Glomerular visceral epithelial cell (primary cell): ENCODE measurements around the gene IRAK4.

Source experiments
- DNase-seq: peaks from one replicate; pipeline ENCODE4 v3.0.0-alpha.2; 2016; ENCODE audit errors: extremely low spot score

The IRAK4 gene

DNA sequence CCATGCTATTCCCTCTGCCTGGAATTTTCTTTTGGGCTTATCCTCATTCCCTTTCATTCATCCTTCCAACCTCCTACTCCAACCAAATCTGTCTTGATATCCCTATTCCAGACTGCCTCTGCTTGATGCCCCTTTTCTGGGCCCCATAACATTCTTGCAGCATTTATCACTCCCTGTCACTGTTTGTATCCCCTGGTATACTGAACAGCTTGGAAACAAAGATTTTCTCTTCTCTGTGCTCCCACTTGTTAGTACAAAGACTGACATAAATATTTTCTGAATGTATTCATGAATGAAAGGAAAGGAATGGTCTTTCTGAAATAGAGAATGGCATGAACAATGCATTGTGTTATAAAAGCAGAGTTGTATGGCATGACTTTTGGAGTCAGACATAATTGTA is 7.5 kb downstream of the IRAK4 start:
- DNase-seq = no peak

DNA sequence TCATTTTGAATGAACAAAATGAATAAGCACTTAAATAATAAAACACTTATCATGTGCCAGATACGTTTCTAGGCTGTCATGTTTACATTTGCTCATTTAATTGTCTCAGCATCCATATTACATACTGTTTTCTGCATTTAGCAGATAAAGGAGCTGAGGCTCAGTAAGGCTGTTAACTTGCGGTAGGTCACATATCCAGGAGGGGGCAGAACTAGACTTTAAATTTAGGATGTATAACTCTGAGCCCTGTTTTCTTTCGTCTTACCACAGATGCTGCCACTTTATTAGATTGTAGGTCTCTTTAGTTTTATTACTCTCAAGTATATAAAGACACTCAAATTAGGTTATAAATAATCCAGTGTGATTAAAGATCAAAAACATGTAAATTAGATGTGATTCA is 17.7 kb downstream of the IRAK4 start:
- DNase-seq = peak; percentile 26

DNA sequence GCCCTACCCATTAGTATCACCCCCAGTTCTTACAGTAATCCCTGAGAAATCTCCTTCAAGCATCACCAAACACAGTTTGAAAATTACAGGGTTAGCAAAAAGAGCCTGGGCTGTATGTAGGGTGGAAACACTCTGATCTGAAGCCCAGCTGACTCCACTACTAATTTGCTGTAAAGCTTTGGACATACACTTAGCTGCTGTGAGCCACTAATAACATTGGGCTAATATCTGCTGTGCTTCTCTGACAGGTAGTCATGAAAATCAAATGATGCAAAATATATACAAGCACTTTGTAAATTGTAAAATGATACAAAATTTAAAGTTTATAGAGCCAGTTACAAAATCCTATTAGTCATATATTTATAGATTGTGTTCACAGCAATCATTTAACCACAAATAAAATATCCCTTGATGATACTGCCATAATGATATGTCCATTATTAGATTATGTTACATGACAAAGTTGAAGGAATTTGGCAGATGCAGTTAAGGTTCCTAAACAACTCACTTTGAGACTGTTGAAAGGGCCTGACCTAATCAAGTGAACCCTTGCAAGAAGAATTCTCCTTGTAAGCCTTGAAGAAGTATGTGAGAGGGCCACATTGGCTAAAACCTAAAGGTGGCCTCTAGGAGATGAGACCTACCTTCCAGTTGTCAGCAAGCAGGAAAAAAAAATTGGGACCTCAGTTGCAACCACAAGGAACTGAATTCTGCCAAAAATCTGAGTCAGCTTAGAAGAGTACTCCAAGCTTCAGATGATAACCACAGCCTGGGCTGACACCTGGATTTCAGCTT is 28.3 kb downstream of the IRAK4 start:
- DNase-seq = no peak

DNA sequence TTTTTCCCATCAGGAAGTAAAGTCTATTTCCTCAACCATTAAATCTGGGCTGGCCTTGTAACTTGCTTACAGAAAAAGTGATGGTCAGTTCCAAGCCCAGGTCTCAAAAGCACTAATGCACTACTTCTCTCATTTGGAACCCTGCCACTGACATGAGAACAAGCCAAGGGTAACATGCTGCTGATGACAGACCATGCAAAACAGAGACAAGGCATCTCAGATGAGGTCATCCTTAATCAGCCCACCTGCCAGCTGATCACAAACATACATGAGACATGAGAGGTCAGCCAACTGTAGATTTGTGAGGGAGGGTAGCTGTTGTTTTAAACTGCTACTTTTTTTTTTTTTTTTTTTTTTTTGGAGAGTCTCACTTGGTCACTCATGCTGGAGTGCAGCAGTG is 31.2 kb downstream of the IRAK4 start:
- DNase-seq = peak; percentile 51

DNA sequence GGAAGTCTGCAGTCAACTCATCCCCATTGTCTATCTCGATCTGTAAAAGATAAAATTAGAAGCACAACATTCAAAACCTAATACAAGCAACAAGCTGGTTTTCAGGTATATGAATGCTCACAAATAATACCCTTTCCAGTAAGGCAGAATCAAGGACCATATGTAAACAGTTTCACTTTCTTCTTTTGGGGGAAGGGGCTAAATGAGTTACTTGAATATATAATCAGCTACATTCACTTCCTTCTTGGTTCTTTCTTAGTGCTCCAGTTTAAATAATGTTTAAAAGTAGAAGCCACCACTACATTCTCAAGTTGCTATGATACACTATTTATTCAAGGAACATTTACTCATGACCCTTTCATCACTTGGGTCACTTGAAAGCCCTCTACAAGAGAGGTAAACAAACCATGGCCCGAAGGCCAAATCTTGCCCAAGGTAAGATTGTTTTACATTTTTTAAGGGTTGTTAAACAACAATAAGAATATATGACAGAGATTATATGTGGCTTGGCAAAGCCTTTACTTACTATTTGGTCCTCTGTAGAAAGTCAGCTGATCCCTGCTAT is 37.0 kb downstream of the IRAK4 start:
- no peak for DNase-seq

DNA sequence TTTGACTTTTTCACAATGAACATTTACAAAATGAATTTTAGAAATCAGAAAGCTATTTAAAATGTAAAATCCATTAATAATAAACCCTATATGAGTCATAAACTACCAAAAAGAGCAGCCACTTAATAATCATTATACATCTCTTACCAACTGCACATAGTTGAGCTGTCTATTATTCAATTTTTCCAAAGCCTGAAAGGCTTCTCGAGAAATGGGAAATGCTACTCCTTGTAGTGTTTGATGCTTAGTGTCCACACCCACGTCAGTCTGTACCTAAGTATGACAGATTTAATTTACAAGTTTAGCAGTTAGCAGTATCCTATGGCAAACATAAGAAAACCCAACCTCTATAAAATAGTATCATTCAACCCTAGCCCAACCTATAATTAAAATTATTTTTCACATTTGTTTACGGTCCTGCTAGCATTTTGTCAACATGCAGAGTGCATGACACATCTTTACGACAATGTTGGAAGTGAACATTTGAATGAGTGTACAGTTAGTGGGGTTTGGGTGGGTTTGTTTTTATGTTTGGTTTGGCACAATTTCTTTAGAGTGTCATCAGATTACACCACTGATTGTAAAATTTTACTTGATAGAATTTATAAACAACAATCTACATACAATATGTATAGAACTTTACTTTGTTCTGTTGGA is 38.9 kb downstream of the IRAK4 start:
- no peak for DNase-seq

DNA sequence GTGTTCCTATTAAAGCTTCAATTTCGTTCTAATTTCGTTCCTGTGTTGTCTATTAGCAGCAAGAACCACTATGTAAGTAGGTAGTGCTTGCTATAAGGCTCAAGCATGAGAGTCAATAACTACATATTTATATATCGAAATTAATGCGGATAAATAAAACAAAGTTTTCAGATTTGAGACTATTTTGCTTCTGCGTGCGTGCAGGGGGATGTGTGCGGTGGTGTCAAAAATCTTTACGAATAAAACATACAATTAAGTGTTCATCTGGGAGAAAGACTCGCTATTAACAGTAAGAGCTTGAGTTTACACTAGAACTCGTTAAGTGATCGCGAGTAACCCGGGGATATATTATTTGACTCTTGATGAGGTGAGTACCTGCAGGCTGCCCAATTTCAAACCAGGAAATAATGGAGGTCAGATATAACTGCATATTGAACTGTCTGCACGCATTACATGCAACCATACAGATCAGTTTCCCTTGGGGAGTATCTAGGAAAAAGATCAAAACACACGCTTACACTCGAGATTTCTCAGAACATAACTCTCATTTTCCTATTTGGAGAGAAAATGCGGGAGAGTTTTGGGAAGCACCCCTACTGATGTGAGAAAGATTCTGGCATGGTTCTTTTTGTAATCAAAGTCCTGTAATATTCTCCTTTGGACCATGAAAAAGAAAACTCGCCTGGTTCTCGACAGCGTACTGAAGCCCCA is 46.6 kb downstream of the IRAK4 start:
- DNase-seq = peak; percentile 6

DNA sequence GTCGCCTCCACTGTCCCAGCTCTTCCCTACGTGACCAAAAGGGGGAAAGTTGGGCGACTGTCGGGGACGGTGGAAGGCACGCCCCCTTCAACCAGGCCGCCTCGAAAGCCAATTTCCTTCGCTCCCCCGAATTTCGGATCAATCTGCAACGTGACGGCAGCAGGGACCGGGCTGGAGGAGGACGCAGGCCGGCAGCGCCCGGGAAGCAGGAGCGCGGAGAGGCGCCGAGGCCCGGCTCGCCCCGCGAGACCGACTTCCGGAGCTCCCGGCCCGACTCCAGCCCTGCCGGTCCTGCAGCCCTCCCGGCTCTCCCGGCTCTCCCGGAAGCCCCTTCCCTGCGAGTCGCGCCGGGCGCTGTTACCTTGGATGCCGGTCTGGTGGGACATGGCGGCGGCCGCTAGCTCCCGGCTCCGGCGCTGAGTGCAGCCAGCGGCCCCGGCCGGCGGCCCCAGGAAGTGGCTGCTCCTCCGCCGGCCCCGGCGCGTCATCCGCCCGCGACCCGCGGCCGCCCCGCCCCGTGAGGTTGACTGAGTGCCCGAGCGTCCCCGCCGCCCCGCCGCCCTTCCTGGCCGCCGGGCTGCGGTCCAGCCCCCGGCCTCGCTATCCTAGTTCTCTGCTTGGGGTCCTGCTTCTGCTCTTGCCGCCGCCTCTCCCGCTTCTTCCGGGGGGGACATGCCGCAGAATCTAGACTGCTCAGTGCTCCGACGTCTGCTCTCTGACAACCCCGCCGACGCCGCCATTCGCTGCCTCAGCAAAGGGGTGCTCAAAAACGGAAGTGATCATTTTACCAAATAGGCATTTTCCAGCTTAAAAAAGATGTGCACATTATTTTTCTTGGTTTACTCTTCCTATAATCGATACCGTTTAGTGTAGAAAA is 47.3 kb downstream of the IRAK4 start, which contains the start of gene TWF1:
Gene TWF1 (minus strand): TSS at position 458 of the 877 bp plus-strand sequence. CDS start 72 bp downstream, at position 386.
- peak; percentile 81 for DNase-seq

DNA sequence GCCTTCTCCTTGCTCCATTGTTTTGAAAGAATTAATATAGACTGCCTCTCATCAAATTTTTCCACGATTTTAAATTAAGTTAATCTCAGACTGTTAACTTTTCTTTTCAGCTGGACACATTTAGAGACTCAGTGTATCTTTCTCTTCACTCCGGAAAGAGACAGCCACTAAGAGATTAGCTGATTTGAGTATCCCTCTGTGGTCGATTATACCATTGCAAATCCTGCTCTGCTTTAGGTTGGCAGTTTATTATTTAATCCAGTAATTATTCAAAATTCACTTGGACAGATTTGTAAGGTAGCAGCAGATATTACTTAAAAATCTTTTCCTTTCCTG is 48.0 kb downstream of the IRAK4 start:
- DNase-seq = no peak

DNA sequence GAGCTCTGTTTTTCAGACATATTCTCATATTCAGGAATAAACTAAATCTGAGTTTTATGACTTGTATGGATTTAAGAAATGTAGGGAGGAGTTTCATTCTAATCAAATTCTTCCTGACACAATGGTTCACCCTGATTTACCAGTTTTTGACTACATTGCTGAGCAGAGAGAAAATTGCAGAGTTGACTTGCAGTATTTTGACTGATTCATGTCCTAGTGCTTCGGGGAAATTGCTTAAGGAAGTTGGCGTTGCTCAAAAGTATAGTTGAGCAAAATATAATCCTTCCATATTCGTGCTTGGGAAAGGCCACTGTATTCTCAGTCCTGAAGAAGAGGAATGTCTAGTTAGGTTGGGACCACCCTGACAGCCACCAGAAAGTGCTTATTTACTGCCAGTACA is 48.6 kb downstream of the IRAK4 start:
- no peak for DNase-seq

DNA sequence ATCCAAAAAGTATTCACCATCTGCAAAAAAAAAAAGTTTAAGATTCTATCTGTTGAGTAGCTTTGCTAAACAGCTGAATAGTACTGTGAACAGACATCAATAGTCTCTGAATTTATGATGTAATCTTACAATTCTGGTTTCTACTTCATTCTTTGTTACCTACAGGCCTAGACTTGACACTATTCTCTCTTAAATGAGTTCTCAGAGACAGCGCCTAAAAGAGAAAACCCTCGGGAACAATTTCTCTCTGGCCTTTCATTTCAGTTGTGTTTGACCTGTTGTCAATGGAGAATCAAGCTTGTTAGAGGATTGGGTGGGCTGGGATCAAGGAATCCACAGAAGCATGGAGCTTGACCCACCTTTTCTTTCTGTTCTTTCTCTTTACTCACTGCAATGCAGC is 53.3 kb downstream of the IRAK4 start:
- DNase-seq = no peak

DNA sequence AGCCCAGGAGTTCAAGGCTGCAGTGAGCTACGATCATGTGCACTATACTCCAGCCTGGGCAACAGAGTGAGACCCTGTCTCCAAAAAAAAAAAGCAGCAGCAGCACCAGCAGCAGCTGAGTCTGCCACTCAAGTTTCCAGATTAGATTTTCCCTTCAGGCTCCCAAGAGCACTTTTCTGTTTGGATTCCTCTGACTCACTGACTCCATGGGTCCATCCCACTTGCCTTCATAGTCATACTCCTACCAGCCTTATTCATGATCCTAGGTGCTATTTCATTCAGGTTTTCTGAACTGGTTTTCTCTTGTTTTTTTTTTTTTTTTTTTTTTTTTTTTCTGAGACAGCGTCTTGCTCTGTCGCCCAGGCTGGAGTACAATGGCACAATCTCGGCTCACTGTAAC is 54.2 kb downstream of the IRAK4 start:
- DNase-seq = no peak

DNA sequence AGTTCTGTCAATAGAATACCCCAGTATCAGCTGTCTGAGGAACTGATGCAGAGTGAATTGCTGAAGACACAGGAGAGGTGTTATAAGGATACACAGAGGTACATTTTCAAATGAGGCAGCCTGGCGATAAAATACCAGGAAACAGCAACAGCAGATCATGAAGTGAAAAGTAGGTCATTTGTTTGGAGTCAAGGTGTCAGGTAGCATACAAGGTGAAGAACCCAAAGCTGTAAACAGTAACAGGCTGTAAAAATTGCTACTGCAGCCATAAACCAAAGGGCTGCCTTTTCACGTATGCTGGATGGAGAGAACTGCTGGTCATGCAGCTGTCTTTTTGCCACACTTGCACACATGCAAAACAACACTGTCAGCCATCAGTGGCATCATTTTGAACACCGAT is 56.7 kb downstream of the IRAK4 start:
- DNase-seq = no peak

DNA sequence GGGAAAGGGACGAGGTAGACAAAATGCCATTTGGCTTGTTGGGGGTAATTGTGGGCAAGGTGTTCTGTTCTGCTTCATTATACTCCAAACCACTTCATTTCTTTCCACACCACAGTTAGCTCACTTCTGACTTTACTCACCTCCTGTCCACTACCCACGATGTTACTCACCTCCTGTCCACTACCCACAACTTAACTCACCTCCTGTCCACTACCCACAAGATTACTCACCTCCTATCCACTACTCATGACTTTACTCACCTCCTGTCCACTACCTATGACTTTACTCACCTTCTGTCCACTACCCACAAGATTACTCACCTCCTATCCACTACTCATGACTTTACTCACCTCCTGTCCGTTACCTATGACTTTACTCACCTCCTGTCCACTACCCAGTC is 57.4 kb downstream of the IRAK4 start:
- DNase-seq = peak; percentile 38

DNA sequence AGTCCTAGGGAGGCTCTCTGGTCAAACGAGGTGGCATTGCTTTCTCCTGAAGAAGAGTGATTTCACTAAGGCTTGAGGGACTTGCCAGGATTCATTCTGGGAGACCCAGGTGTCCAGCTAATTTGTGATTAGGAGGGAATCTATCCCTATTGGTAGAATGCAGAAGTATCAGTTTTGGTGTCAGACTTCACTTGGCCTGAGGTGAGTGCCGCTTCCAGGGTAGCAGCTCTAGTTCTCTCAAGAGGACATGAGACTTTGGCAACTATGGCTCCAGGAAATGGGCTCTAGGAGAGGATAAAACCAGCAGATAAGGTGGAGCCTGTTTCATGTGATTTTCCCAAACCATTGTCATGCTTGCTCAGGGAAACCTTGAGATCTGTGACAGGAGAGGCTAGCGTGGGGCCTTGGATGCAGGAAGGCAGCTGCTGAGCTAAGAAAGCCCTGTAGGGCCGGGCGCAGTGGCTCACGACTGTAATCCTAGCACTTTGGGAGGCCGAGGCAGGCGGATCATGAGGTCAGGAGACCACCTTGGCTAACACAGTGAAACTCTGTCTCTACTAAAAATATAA is 65.5 kb downstream of the IRAK4 start:
- DNase-seq = no peak

DNA sequence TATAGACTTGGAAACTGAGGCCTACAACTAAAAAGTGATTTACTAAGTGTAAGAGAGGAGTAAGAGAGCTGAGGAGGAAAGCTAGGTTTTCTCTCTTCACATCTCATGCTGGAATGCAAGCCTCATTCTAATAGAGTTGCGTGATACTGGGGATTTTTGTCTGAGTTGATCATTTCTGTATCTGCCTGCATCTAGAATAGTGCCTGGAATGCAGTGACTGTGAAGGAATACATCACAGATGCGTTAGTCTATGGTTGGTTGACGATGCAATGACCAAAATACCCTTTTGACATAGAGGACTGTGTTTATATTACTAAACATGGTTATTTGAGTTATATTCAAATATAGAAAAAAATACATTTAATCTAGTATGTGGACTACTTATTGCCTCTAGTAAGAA is 67.9 kb downstream of the IRAK4 start:
- peak; percentile 17 for DNase-seq

DNA sequence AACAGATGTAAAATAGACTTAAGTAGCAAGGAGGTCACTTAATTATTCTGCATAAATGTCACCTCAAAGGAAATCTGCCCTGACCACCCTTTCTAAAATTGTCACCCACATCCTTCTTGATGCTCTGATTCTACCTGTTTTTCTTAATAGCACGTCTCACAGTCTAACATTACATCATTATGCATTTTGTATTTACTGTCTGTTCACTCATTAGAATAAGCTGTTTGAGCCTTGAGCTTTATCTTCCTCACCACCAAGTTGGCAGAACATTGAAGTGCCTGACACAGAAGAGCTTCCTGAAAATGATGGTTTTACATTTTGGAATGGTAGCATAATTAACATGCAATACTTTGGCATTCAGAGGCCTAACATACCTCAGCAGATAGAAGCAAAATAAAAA is 68.3 kb downstream of the IRAK4 start:
- no peak for DNase-seq

DNA sequence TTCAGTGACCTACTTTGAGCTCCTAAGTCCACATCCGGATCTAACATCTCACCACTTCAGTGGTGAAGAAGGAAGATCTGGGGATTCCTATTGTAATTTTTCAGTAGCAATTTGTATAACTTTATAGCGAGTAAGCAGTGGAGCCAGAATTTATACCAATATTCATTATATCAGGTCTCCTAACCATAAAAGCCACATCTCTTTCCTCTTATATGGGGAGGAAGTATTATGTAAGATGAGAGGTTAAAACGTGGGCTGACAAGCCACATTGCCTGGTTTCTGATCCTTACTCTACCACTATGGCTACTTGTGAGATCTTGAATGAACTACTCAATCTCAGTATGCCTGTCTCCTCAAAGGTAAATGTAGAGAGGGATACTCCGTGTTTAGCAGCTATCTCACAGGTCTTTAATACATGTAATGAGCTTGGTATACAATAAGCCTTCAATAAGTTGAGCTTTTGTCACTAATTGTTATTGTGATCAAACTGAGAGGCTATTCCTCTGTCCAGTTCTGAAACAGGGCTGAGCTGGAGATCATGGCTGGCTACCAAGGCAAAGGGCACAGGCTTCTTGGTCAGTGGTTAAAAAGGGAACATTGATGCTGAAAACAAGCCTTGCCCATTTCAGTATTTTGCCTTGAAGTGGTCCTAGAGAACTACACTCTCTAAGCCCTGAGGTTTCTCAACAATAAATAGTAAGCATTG is 73.9 kb downstream of the IRAK4 start:
- DNase-seq = no peak

DNA sequence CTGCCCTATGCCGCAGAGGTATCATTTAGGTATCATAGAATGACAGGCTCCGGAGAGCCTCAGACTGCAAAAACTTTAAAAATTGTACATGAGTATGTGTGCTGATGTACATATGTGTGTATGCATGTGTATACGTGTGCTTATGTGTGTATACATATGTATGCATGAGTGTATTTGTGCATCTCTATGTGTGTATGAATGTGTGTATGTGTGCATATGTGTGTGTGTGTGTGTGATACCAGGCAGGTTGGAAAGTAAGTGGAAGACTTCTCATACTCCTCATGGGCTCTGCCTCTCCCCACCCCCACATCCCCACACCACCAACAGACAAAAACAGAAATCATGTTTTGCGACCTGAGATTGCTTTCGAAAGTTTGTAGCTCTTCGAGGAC is 76.5 kb downstream of the IRAK4 start:
- peak; percentile 4 for DNase-seq

DNA sequence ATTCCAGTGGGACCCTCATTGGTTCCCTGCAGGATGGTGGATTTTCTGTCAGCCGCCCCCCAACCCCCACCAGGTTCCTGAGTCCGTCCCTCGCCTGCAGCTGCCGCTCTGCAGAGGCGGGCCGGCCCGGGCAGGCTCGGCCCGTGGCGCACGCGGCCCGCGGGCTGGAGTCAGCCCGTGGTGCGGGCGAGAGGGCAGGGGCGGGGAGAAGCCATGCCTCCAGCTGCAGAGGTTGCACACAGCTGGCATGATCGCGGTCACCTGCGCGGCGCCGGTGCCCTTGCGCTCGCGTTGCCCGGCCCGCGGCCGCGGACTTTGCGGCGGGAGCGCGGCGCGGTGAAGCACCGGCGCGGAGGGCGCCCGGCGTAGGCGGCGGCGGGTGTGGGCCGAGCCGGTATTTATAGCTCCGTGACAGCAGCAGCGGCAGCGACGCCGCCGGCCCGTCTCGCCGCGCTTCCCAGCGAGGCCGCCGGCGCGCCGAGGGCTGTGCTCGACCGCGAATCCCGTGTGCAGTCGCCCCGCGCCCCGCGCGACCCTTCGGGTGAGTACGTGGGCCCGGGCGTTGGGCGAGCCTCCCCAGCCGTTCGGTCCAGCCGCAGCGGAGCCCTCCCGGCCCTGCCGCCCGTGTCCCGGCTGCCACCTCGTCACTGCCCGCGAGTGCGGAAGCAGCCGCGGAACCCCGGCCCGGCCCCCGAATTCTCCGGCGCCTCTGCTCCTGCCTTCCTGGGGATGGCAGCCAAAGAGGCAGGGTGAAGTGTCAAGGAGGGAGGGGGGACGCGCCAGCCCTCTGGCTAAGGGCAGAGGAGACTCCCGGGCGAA is 77.1 kb downstream of the IRAK4 start, which contains the start of gene TMEM117:
Gene TMEM117 (plus strand): TSS at position 426 of the 819 bp plus-strand sequence.
- peak; percentile 61 for DNase-seq
